Endothelial cell (in vitro differentiated cells): Measurements from ENCODE around the gene WDR82. TPM values are rescaled to one million over a fixed set of nuclear protein-coding genes. Genes with fewer than 3 reads are reported as not detected.

Source experiments
- DNase-seq: peaks from one replicate; pipeline ENCODE4 v3.0.0; 2021; ENCODE audit warnings: low spot score
- H3K27ac Mint-ChIP-seq: one replicate; pipeline ENCODE4 v1.8.0; 2021; ENCODE audit warnings: mixed read lengths, inconsistent platforms; ENCODE audit not compliant: unreplicated experiment
- H3K27me3 Mint-ChIP-seq: one replicate; pipeline ENCODE4 v1.8.0; 2021; ENCODE audit warnings: mild to moderate bottlenecking, moderate library complexity, mixed read lengths, inconsistent platforms; ENCODE audit not compliant: unreplicated experiment
- H3K36me3 Mint-ChIP-seq: one replicate; pipeline ENCODE4 v1.8.0; 2021; ENCODE audit warnings: mild to moderate bottlenecking, low read depth, mixed read lengths, inconsistent platforms; ENCODE audit not compliant: unreplicated experiment
- H3K4me1 Mint-ChIP-seq: one replicate; pipeline ENCODE4 v1.8.0; 2021; ENCODE audit warnings: mild to moderate bottlenecking, mixed read lengths, inconsistent platforms; ENCODE audit not compliant: unreplicated experiment
- H3K4me3 Mint-ChIP-seq: one replicate; pipeline ENCODE4 v1.8.0; 2021; ENCODE audit warnings: mild to moderate bottlenecking, mixed read lengths, inconsistent platforms; ENCODE audit not compliant: unreplicated experiment
- H3K9me3 Mint-ChIP-seq: one replicate; pipeline ENCODE4 v1.8.0; 2021; ENCODE audit warnings: mixed read lengths, inconsistent platforms; ENCODE audit not compliant: unreplicated experiment
- total RNA-seq: library from RNA; stranded (reverse); fragmentation: NEBNext Ultra II Directional; extraction: Animal tissue kit (Norgen Biotek cat#: 25700); gene quantifications from one replicate; pipeline ENCODE4 v1.2.1, GENCODE V29; 2021; ENCODE audit not compliant: unreplicated experiment
- TF ChIP-seq, protein P1 (sequence below): fragments of 200-600 bp; sonication (generic); IDR thresholded peaks from one replicate; pipeline ENCODE4 v1.5.0; 2021; ENCODE audit warnings: antibody characterized with exemption; ENCODE audit not compliant: unreplicated experiment

The WDR82 gene
- total RNA-seq, 1 donor from 2014 or later, result 72.3 TPM

DNA sequence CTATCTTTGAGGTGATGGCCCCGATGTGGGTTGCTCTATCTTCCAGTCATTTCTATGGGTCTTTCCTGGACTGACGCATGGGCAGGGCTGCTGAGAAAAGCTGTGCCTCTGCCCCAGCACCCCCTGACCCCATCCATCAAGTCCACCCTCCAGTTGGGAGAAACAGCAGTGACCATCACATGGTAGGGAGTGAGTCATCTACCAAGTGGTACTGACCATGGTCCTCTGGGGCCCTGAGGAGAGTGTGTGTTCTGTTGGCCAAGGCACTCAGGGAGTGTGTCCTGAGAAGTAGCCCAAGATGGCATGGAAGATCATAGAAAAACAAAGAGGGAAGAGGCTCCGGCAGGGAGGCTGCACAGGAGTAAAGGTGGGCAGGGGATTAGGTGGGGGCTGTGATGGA lies 36.0 kb upstream of the WDR82 start:
- Mint-ChIP-seq H3K36me3 (peaks cover 4% of the 10 kb centered on the region), H3K27ac (no peak overlapping the region), H3K4me3 (no peak overlapping the region), H3K4me1 (peaks cover 5% of the 10 kb centered on the region), H3K27me3 (peaks cover 5% of the 10 kb centered on the region), H3K9me3 (no peaks in the 10 kb centered on the region)
- TF ChIP-seq, protein P1, sequence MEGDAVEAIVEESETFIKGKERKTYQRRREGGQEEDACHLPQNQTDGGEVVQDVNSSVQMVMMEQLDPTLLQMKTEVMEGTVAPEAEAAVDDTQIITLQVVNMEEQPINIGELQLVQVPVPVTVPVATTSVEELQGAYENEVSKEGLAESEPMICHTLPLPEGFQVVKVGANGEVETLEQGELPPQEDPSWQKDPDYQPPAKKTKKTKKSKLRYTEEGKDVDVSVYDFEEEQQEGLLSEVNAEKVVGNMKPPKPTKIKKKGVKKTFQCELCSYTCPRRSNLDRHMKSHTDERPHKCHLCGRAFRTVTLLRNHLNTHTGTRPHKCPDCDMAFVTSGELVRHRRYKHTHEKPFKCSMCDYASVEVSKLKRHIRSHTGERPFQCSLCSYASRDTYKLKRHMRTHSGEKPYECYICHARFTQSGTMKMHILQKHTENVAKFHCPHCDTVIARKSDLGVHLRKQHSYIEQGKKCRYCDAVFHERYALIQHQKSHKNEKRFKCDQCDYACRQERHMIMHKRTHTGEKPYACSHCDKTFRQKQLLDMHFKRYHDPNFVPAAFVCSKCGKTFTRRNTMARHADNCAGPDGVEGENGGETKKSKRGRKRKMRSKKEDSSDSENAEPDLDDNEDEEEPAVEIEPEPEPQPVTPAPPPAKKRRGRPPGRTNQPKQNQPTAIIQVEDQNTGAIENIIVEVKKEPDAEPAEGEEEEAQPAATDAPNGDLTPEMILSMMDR, result no peak
- no peak for DNase-seq

DNA sequence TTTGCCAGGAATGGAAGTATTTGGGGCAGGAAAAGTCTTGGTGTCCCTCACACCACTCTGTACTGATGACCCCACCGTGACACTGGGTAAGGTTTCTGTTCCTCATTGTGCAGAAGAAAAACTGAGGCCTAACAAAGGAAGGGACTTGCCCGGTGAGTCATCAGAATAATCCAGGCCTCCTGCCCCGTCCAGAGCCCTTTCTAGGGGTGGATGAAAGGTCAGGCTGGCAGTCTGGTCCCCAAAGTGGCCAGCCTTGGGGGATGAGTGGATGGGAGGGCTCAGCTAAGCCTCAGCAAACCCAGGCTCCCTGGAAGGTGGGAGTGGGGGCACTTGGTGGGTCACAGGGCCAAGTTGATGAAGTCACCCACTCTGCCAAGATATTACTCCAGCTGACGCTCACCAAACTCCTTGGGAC lies 35.3 kb upstream of the WDR82 start:
- Mint-ChIP-seq H3K4me1 (peaks cover 5% of the 10 kb centered on the region), H3K4me3 (no peak overlapping the region), H3K36me3 (peaks cover 4% of the 10 kb centered on the region), H3K27me3 (peaks cover 6% of the 10 kb centered on the region), H3K27ac (no peak overlapping the region), H3K9me3 (no peaks in the 10 kb centered on the region)
- TF ChIP-seq, protein P1, result no peak
- no peak for DNase-seq

DNA sequence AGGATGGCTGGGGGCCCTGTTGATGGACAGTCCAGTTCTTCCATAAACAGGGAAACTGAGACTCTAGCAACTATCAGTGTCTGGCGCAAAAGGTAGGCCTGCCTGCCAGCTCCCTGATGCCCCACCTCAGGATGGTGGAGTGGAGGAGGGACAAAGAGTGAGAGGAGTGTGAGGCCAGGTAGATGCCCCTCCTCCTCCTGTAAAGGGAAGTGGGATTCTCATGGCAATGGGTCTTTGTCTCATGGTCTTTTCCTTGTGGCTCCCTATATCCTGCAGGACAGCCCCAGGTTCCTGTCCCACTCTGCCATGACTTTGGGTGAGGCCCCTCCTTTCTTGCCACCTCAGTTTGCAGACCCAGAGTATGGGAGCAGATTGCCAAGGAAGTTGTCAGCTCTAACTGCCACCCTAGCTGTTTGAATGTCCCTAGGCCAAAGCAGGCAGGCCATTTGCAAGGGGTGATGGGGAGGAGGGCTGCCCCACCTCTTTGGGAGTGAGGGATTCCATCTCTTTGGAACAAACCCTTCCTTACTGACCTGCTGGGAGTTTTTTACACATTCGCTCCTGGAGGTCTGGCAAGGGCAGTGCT lies 34.8 kb upstream of the WDR82 start:
- peaks cover 4% of the 10 kb centered on the region for H3K36me3 Mint-ChIP-seq
- no peak for DNase-seq
- no peak overlapping the region for H3K4me3 Mint-ChIP-seq
- H3K9me3 Mint-ChIP-seq, result no peaks in the 10 kb centered on the region
- H3K27ac Mint-ChIP-seq, result no peak overlapping the region
- H3K4me1 Mint-ChIP-seq, result peaks cover 3% of the 10 kb centered on the region
- H3K27me3 Mint-ChIP-seq, result peaks cover 10% of the 10 kb centered on the region
- TF ChIP-seq, protein P1, result no peak

DNA sequence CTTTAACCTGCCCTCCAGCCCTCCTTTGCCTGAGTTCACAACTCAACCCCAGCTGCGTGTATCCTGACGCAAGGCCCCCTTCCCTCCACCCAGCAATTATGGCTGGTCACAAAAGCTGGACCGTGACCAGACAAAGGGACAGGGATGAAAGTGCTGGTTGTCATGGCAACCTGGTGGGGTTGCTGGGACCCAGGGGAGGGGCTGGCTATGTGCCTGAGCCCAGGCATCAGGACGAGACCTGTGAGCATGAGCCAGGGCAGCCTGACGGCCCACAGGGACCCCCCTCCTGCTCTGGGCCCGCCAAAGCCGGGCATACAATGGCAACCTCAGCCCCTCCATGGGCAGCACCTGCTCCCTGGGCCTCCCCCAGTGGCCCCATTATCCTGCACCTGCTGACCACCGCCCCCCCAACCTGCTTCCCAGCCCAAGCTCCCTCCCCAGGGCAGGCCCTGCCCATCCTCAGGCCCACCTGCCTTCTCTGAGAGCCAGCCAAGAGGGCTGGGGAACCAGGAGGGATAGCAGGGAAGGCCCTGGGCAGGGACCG lies 33.2 kb upstream of the WDR82 start:
- Mint-ChIP-seq H3K27me3 (peaks cover 10% of the 10 kb centered on the region), H3K27ac (no peak overlapping the region), H3K4me1 (peaks cover 3% of the 10 kb centered on the region), H3K36me3 (peaks cover 4% of the 10 kb centered on the region), H3K9me3 (no peaks in the 10 kb centered on the region), H3K4me3 (no peak overlapping the region)
- TF ChIP-seq, protein P1, result no peak
- no peak for DNase-seq

DNA sequence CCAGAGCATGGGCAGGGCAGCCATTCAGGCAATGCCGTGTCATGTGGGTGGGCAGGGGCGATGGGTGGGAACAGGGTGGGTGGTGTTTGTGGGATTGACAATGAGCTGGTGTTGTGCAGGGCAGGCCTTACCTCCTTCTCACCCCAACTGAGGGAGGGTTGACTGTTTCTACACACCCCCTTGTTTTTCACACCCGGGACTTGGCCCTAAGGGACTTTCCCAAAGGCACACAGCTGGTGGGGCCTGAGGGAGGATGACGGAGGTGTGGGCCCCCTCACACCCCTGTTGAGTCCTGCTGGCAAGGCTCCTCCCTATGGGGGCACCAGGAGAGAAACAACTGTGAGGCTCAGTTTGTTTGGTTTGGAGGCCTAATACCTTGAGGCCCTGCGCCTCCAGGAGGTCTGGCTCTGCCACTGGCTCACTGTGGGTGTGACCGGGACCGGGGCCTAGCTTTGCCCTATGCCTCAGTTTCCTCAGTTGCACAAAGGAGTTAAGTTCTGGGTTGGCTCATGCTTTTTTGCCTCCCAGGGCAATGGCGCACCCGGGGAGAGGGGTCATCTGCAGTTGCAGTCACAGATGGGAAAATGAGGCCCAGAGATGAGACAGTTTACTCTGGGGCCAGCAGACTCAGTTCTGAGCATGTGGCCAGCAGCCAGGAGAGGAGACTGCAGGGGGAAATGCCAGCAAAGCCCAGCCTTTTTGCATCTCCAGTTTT lies 32.6 kb upstream of the WDR82 start:
- peaks cover 3% of the 10 kb centered on the region for H3K4me1 Mint-ChIP-seq
- no peak for DNase-seq
- TF ChIP-seq, protein P1, result no peak
- no peak overlapping the region for H3K4me3 Mint-ChIP-seq
- no peaks in the 10 kb centered on the region for H3K9me3 Mint-ChIP-seq
- H3K27me3 Mint-ChIP-seq, result peaks cover 10% of the 10 kb centered on the region
- H3K27ac Mint-ChIP-seq, result no peak overlapping the region
- H3K36me3 Mint-ChIP-seq, result peaks cover 4% of the 10 kb centered on the region
